A673 (cell line): ENCODE measurements around the gene FRMD1.

Experiments
- EZH2 ChIP-seq: fragments of 200-600 bp; sonication (generic); IDR thresholded peaks from 2 replicates; pipeline ENCODE4 v1.6.1; 2017; ENCODE audit warnings: borderline replicate concordance, low read depth, mild to moderate bottlenecking, mixed read lengths, antibody characterized with exemption, low read length; ENCODE audit not compliant: poor library complexity, severe bottlenecking
- TF ChIP-seq, protein P1 (sequence below): fragments of 300-800, 200-600 bp; sonication (generic); conservative IDR thresholded peaks from 2 replicates; pipeline ENCODE4 v1.5.1; 2017; ENCODE audit warnings: low read depth, mild to moderate bottlenecking, antibody characterized with exemption, low read length, moderate library complexity, mixed read lengths

DNA sequence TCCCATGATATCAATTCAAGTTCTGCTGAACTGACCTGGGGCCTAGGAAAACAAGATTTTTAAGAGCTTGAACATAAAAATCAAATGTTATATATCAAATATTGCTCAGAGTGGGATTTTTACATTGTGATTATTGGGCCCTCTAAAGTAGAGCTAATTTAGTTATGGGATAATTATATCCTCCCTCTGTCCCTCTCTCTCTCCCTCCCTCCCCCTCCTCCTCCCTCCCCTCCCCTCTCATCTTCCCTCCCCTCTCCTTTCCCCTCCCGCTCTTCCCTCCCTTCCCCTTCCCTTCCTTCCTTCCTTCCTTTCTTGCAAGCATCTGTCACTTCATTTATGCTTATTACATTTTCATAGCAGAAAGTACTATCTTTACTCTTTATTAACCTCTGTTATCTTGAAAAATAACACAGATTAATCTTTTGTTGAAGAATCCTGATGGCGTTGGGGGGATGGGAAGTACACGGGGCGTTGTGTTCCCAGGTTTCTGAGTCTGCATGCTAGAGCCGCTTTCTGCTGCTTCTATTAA, 48.7 kb downstream of the FRMD1 start:
- TF ChIP-seq, protein P1, sequence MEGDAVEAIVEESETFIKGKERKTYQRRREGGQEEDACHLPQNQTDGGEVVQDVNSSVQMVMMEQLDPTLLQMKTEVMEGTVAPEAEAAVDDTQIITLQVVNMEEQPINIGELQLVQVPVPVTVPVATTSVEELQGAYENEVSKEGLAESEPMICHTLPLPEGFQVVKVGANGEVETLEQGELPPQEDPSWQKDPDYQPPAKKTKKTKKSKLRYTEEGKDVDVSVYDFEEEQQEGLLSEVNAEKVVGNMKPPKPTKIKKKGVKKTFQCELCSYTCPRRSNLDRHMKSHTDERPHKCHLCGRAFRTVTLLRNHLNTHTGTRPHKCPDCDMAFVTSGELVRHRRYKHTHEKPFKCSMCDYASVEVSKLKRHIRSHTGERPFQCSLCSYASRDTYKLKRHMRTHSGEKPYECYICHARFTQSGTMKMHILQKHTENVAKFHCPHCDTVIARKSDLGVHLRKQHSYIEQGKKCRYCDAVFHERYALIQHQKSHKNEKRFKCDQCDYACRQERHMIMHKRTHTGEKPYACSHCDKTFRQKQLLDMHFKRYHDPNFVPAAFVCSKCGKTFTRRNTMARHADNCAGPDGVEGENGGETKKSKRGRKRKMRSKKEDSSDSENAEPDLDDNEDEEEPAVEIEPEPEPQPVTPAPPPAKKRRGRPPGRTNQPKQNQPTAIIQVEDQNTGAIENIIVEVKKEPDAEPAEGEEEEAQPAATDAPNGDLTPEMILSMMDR = no peak
- TF ChIP-seq EZH2 = no peak
